Measurements from ENCODE around the gene SYVN1.

Gene SYVN1

DNA sequence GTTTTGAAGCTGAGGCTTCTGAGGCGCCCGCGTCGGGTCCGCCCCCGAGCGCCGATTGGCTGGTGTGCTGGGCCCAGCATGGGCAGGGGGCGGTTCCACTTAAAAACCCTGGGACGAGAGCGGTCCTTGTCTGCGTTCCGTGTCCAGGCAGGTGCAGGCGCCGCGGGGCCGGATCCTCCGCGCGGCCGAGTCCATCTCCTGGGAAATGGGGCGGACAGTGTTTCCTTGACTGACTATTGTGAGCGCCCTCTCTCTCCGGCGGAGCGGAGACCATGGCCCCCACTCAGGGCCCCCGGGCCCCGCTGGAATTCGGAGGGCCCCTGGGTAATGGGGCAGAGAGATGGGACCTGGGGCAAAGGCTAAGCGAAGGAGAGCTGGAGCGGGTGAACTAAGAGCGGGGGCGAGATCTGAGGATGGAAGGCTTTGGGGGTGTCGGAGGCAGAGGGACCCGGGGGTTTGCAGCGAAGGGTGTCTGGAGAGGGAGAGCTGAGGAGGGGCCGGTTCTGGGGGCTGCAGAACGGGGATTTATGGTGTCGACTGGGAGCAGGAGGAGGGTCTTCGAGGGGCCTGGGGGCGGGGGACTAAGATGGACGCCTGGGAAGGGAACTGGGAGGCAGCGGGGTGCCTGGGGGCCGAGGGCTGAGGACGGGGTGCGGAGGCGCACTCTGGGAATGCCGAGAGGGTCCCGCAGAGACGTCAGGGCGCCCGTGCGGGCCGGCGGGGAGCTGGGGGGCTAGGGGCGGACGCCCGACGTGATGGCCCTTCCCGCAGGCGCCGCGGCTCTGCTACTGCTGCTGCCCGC lies 22.4 kb downstream of the SYVN1 start, which contains the start of gene TM7SF2:
Gene TM7SF2 (plus strand): TSS at position 129 of the 802 bp plus-strand sequence. CDS start 144 bp downstream, at position 273.
- DNase-seq = peak; percentile 98

DNA sequence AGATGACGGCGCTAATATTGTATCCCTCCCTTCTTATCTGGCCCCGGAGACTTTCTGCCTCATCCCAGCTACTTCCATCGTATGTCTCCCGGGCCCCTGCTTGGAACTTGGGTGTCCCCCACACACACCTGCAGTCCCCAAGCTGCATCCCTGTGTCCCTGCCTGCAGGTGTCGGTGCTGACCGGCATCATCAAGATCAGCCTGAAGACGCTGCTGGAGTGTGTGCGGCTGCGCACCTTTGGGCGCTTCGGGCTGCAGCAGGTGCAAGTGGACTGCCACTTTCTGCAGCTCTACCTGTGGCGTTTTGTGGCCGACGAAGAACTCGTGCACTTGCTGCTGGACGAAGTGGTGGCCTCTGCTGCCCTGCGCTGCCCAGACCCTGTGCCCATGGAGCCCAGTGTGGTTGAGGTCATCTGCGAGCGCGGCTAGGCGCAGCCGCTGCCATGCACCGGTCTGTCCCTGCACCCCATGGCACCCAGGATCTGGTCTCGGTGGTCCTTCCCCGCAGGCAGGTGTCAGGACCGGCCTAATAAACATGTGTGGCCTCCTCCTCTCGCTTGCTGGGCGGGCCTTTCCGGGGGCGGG lies 23.1 kb downstream of the SYVN1 start:
- DNase-seq = no peak

DNA sequence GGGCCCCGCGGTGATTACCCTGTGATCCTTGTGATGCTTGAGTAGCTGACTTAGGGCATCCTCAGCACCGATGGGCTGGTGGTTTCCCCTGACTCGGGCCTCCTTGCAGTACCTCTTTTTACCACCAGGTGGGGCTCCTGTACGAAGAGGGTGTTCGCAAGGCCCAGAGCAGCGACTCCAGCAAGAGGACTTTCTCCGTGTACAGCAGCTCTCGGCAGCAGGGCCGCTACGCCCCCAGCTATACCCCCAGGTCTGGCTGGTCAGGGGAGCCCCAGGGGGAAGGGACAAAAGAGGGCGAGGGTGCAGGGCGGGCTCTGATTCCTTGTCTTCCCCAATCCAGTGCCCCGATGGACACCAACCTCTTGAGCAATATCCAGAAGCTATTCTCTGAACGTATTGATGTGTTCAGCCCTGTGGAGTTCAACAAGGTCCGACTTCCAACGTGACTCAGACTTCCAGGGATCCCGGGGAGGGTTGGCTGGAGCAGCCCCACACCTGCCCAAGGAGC lies 23.9 kb downstream of the SYVN1 start:
- DNase-seq = peak; percentile 72

DNA sequence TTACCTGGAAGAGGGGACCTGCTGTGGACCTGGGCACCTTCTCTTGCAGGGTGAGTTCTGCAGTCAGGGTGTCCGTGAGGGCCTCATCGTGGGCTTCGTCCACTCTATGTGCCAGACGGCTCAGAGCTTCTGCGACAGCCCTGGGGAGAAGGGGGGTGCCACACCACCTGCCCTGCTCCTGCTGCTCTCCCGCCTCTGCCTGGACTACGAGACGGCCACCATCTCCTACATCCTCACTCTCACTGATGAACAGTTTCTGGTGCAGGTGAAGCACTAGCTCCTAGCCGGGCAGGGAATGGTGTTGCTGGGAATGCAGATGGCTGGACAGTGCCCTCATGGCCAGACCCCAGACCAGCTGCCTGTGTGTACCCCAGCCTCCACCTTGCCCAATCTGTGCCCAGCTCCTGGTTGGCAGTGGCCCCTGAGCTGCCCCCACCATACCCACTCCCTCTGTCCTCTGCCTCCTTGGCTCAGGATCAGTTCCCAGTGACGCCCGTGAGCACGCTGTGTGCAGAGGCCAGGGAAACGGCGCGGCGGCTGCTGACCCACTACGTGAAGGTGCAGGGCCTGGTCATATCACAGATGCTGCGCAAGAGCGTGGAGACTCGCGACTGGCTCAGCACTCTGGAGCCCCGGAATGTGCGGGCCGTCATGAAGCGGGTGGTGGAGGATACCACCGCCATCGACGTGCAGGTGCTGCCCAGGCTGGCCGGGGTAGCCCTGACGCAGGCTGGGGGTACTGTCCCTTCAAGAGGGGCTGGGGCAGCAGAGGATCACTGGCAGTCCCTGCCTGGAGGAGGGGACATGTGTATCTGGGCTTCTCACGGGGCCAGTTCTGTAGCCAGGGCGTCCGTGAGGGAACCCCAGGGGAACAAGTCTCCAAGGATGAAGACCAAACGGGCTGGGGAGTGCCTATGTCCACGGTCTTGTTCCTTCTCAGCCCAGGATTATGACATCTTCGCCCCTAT lies 24.8 kb downstream of the SYVN1 start:
- no peak for DNase-seq

DNA sequence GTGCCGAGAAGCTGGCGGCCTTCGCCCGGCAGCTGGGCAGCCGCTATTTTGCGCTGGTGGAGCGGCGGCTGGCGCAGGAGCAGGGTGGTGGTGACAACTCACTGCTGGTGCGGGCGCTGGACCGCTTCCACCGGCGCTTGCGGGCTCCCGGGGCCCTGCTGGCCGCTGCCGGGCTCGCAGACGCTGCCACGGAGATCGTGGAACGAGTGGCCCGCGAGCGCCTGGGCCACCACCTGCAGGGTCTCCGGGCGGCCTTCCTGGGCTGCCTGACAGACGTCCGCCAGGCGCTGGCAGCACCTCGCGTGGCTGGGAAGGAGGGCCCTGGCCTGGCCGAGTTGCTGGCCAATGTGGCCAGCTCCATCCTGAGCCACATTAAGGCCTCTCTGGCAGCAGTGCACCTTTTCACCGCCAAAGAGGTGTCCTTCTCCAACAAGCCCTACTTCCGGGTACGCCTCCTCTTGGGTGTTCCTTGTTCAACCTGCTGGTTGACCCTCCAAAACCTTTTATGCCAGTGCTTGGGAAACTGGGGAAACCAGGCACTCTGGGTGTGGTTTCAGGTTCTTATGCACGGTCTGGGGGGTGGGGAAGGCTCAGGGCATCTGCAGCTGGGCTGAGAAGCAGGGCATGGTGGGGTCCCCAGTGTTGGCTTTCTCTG lies 25.7 kb downstream of the SYVN1 start:
- DNase-seq = no peak

DNA sequence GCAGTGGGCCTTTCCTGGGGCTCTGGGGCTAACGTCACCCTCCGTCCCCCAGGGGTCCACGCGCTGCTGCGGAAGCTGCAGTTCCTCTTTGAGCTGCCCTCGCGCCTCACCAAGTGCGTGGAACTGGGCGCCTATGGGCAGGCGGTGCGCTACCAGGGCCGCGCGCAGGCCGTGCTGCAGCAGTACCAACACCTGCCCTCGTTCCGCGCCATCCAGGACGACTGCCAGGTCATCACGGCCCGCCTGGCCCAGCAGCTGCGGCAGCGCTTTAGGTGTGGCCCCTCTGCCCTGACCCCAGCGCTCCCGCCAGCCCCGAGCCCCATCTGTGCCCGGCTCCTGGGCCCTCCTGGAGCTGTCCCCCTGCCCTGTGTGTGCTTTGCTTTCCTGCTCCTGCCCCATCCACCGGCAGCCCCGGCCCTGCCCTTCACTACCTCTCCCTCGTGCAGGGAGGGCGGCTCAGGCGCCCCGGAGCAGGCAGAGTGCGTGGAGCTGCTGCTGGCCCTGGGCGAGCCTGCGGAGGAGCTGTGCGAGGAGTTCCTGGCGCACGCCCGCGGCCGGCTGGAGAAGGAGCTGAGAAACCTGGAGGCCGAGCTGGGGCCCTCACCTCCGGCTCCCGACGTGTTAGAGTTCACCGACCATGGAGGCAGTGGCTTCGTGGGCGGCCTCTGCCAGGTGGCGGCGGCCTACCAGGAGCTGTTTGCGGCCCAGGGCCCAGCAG lies 26.4 kb downstream of the SYVN1 start:
- DNase-seq = no peak

DNA sequence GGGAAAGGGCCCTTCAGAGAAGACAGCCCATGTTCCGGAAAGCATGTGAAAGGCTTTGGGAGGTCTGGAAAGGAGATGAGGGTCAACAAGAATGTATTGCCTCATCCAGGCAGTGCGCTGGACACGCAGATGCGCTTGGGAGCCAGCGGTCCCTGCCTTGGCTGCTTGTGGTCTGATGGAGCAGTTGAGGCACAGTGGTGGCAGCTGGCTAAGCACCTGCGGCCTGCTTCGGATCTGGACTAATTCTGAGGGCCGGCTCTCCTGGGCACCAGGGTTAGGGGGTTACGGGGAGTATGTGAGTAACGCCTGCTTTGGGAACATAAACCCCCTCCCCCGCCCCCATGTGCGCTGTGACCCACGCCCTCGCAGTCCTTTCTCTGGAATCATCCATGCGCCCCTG lies 27.2 kb downstream of the SYVN1 start:
- no peak for DNase-seq

DNA sequence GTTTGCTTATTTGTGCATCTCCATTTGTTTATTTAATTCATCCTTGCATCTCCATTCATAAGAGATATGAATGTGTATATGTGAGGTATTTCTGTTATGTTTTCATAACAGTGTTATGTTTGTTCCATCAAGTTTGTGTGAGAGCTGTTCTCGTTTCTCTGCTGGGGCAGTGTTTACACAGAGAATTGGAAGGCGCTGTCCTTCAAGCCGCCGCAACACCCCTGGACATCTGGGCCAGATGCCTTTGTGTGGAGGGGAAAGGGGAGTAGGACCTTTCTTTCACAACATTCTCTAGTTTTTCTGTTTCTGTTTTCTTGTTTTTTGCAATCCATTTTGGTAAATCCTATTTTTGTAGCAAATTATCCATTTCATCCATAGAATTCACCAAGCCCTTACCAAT lies 29.7 kb downstream of the SYVN1 start:
- no peak for DNase-seq

DNA sequence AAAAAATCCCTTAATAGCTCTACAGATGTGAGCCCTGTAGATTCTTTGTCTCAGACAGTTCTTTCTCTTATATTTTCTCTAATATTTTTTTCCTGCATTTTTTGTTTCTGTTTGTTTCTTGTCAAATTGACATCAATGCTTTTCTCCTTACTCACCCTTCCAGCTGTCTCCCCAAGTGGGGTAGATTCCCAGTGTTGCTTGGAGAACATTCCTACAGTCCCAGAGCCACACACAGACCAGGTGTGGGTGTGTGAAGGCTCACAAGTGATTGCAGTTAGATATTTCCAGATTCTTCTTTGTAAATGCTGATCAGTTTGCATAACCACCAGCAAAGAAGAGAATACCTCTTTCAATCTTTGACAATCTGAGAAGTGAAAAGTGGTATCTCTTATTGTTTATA lies 30.8 kb downstream of the SYVN1 start:
- no peak for DNase-seq

DNA sequence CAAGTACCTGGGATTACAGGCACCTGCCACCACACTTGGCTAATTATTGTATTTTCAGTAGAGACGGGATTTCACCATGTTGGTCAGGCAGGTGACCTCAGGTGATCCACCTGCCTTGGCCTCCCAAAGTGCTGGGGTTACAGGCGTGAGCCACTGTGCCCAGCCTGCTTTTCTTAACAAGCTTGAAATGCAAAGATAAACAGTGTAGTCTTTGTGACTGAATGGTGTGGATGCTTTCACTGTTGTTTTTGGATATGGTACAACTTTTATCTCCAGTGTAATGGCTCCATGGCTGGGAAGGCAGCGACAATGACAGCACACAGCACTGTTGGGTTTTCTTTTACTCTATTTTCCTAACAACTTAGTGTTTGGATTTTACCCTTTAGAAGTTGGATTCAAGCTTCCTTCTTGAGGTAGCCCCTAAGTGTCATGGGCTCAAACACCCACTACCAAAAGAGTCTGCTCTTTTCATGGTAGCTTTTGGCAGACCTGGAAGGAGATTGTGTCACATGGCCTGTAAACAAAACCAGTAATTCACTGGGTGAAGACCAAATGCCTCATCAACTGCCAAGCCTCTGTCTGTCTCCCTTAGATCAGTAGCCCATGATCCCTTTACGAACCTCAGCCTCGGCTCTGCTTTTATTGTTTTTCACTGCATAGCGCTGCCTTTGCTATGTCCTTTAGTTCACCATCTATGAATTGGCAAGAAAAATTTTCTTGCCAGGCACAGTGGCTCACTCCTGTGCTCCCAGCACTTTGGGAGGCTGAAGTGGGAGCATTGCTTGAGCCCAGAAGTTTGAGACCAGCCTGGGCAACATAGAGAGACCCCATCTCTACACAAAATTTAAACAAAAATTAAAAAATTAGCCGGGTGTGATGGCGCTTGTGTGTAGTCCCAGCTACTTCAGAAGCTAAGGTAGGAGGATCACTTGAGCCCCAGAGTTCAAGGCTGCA lies 31.9 kb downstream of the SYVN1 start:
- no peak for DNase-seq

DNA sequence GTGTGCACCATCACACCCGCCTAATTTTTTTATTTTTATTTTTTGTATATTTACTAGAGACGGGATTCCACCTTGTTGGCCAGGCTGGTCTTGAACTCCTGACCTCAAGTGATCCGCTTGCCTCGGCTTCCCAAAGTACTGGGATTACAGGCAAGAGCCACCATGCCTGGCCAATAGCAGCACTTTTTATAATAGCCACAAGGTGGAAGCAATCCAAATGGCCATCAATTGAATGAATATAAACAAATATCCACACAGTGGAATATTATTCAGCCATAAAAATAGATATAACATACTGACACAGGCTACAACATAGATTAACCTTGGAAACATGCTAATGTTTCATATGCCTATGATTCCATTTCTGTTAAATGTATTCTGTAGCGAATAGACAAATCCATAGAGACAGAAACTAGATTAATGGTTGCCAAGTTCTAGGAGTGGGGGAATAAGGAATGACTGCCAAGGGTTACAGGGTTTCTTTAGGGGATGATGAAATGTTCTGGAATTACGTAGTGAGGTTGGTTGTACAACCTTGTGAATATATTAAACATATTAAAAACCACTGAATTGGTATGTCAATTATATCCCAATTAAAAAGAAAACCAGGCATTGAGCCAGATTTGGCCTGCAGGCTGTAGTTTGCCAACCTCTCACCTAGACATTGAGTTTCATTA lies 33.5 kb downstream of the SYVN1 start:
- no peak for DNase-seq

DNA sequence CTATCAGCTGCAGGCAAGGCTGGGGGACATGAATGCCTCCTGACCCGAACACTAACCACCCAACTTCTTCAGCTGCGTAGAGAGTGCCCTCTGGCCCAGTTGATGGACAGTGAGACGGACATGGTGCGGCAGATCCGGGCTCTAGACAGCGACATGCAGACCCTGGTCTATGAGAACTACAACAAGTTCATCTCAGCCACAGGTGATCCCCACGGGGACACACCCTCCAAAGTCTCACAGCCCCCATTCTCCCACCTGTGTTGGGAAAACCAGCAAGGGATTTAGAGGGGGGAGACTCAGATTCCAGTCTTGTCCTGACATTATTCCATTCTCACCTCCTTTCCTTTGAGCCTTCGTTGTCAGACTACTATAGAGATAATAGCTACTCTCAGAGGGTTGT lies 37.4 kb downstream of the SYVN1 start:
- no peak for DNase-seq

DNA sequence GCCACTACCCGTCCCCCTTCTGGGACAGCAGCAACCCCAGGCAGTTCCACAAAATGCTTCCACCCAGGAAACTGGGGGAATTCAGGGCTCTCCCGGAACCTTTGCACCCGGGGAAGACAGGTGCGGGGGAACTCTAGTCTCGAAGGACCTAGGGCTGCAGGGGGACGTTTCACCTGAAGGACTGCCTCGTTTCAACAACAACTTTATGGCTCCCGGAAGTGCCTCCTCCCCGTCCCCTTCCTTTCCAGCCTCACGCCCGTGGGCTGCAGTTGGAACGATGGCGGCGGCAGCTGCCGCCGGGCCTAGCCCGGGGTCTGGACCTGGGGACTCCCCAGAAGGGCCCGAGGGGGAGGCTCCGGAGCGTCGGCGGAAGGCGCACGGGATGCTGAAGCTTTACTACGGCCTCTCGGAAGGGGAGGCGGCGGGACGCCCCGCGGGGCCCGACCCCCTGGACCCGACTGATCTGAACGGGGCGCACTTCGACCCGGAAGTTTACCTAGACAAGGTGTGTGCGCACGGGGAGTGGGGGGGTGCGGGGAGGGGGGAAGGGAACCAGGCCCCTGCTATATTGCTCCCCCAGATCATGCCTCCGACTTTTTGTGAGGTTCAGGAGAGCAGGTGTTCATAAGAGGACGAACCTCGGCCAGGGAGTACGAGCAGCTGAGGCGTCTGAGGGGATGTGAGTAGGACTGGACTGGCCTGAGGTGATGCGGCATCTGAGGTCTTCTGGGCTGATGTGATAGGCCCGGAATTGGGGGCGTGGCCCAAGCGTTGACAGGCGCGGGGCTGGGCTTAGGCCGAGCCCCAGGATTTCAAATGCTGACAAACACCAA lies 38.1 kb downstream of the SYVN1 start, which contains the start of gene VPS51:
Gene VPS51 (plus strand): TSS at position 241 of the 833 bp plus-strand sequence. CDS start 37 bp downstream, at position 278.
- peak; percentile 84 for DNase-seq

DNA sequence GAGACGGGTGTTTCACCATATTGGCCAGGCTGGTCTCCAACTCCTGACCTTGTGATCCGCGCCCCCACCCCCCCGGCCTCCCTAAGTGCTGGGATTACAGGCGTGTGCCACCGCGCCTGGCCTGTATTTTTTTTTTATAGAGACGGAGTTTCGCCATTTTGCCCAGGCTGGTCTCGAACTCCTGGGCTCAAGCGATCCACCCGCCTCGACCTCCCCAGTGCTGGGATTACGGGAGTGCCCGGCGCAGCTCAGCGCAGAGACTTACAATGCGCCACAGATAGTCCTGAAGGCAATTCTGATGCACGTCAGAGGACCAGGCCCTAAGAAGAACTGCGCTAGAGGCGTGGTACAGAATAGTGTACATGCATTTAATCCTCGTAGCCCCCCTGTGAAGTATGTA lies 38.9 kb downstream of the SYVN1 start:
- no peak for DNase-seq

DNA sequence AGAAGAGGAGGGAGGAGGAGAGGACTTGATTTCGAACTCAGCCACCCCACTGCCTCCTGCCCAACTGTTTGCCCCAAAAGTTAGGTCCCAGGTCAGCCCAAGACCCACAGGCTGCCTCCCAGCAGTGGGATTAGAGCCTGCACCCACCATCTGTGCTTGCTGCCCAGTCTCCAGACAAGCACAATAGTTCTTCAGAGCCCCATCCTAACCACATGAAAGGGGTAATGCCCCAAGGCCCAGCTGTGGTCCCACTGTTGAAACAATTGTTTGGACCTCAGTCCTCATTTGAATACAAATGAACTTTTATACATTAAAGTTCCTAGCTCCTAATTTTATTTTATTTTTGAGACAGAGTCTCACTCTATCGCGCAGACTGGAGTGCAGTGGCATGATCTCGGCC lies 43.7 kb downstream of the SYVN1 start:
- DNase-seq = no peak

DNA sequence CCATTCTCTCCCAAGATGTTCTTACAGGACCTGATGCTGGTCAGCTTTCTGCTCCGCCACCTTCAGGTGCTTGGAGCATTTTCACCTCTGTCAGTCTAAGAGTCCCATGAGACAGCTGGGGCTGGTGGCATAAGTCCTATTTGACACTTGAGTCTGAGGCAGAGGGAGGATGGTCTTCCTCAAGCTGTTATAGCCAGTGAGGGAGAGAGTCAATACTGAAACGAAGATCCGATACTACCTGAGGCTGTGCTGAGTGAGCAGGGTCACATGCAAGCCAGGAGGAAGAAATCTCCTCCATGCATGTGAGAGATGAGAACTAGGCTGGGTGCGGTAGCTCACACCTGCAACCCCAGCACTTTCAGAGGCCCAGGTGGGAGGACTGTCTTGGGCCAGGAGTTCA lies 44.7 kb downstream of the SYVN1 start:
- DNase-seq = no peak

DNA sequence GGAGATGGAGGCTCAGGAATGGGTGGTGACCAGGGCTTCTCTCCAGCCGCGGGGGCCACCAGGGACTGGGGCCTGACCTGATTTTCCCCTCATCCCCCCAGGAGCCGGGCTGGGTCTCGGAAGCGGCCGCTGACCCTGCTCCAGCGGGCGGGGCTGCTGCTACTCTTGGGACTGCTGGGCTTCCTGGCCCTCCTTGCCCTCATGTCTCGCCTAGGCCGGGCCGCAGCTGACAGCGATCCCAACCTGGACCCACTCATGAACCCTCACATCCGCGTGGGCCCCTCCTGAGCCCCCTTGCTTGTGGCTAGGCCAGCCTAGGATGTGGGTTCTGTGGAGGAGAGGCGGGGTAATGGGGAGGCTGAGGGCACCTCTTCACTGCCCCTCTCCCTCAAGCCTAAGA lies 46.5 kb downstream of the SYVN1 start:
- no peak for DNase-seq

DNA sequence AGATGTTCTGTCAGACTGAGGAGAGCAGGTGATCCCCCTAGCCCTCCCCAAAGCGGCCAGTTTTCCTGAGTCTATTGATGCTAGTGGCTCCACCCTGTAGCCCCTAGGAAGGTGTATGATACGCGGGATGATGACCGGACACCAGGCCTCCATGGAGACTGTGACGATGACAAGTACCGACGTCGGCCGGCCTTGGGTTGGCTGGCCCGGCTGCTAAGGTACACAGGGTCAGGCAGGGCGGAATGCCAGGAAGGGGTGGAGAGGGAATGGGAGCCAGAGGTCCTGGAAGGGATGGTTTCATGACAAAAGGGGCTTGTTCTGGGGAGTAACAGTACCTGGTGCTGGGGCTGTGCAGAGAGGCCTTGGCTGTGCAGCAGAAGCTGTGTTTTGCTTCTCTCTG lies 47.1 kb downstream of the SYVN1 start:
- DNase-seq = no peak

DNA sequence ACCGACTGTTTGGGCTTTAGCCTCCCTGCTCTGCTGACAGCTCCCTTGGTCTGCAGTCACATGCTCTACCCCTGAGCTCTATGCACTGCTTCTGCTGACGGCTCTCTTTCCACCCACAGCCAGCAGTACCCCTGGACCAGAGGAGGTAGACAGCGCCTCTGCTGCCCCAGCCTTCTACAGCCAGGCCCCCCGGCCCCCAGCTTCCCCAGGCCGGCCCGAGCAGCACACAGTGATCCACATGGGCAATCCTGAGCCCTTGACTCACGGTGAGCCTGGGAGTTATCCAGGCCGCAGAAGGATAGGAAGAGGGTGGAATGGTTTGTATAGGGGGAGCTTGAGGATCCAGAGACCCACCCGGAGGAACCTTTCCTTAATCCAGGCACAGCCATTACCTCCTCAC lies 47.5 kb downstream of the SYVN1 start:
- no peak for DNase-seq

Measured in COR-L47 (cell line).